ENCODE data around the gene CIB4.

The CIB4 gene

DNA sequence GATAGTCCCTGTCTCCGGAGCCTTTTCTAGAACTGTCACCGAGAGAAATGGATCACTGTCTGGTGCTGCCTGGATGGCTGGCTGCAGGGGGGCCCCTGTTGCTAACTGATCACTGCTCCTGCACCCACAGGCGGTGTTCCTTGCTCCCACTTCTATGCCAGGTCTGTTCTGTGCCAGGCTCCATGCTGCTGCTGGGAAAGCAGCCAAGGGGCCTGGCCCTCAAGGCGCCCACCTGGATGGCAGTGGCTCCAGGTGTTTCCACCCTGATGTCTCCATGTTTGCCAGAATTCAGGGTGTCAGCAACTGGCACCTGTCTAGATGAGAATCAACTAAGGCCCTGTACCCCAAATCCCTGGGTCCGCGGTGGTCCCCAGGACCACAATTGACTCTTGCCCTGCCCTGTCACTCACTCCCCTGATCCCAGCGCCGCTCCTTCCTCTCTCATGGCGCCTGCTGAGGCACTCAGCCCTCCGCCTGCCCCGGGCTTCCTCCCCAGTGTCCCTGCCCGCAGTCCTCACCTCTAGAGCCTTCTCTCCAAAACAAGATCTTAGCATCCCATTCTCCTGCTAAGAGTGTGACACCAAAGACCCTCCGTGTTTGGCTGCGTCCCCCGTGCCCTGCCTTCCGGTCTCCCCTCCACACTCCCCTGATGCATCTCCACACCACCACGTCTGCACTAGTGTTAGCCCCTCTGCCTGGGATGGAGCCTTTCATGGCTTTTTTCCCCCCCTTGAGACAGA, 90.7 kb downstream of the CIB4 start:
- DNase-seq (ENCODE audit: low spot score), result no peak

DNA sequence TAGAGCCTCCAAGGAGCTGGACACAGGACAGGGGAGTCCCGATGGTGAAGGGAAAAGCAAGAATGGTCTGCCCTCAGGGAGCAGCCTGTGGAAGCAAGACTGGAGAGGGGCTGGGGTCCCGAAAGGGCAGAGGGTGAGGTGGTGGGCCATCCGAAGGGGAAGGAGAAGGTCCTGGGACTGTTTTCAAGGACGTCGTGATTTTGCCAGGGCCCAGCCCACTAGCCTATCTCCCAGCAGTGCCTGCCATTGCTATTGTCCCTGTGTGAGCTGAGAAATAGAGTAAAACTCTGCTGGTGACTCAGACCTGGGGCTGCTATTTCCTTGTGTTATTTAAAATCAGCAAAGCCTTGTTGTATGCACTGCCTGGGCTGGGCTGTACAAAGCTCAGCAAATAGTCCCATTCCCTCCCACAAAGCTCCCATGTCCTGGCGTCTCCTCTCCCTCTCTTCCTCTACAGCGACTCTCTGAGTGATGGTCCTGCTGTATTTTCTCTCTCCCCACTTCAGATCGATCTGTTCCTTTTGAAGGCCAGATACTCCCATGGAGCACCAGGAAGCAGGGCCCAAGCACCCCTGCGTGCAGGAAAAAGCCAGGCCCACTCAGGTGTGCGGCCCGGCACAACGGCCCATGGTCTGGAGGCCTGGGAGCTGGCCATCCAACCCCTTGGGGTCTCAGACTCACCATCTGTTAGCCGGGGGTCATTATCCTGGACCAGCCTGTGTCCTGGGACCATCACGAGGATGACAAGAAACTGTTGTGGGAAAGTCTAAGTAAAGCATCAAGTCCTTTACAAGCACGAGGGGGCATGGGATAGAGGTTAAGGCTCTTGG, 98.3 kb downstream of the CIB4 start:
- peak; percentile 17 for DNase-seq (ENCODE audit: low spot score)

DNA sequence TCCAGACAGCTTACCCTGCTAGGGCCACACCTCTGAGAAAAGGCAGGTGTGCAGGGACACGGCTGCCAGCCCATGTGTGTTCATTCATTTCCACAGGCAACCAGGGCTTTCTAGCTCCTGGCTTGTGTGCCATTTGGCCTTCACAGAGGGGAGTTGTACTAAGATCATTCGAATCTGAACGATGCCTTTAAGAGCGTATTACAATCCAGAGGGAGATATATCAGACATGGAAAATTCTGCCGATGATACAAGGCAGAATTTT, 99.0 kb downstream of the CIB4 start:
- DNase-seq (ENCODE audit: low spot score), result no peak

DNA sequence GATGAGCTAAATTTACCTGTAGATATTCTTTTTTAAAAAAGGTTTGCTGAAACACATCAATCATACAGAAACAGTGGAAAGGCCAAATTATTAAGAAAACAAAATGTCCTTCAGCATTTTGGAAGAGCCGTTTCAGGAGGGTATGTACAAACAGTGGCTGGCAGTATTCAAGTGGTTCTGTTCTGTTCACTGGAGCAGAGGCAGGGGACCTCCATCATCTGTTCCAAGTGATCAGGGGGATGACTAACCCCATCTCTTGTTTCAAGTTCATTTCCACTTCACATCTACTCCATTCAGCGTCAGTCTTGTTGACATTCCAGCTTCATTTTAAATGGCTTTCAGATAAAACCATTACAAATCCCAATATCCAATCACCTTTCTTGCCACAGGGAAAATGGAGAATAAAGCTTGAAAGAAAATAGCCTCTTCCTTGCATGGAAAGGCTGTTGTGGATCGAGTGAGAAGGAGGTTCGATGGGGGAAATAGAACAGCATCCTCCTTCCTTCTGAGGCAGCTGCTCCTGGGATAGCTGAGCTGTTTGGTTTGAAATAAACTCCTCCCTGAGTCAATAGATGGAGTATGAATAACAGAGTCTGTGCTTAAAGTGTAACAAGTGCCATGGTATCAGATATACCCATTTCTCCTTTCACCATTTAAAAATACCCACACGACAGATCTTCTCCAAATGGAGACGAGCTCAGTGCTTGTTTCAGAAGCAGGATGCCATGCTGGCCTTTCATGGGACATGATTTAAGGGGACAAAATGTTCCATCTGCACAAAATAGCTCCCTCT, 99.6 kb downstream of the CIB4 start:
- no peak for DNase-seq (ENCODE audit: low spot score)

DNA sequence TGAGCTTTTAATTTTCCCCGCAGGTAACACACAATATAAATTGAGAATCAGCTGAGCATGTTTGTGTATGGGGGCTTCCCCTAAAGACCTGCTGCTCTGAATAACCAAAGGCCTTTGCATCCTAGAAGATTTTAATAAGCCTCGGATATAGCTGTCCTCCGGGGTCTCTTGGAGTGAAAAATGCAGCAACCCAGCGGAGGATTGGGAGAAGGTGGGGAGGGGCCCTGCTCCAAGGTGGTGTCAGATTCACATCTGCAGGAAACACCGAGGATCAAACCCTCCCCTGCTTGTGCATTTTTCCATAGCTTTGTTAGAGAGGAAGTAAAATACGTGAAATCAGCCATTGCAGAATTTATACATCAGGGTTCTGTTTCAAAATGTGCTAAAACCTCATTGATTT, 100.2 kb downstream of the CIB4 start:
- no peak for DNase-seq (ENCODE audit: low spot score)

DNA sequence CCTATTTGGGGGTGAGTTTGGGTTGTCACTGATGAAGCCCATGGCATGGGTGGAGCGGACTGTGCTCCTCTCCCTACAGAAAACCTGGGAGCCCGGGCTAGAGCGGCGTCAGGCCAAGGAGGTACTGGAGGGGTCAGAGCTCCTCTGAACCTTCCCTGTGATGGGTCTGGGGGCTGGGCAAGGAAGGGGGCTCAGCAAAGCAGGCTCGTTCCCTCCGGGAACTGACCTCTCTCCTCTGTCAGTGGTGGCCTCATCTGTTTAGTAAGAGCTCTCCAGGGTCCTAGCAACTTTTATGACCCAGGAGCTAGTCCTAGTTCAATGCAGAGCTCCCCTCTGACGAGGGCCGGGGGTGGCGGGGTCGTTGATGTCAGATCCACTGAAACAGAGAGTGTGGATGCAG, 100.9 kb downstream of the CIB4 start:
- DNase-seq (ENCODE audit: low spot score), result no peak

DNA sequence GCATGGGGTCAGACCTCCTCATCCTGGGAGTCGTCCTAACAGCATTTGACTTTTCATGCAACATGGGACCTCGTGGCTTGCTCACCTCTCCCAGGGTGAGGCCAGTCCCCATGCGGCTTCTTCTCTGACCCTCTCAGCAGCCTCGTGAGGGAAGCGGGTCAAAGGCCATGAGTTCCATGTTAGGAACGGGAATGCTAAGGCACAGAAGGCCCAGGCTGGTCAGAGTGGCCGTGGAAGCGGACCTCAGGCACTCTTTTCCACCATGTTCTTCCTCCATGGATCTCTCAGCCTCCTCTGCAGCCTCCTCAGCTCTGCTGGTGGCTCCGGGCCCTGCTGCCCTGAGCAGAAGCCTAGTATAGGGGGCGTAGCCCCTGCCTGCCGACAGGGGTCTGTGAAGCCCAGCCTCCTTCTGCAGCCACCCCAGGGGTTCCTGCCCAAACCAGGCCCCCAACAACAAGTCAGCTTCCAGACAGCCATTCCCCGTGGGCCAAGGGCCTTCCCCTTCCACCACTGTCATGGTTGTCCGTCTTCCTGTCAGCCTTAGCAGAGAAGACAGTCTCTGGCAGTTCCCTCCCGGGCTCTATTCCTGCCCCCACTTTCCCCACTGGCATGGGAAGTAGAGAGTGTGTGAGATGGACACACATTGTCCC, 103.2 kb downstream of the CIB4 start:
- no peak for DNase-seq (ENCODE audit: low spot score)

DNA sequence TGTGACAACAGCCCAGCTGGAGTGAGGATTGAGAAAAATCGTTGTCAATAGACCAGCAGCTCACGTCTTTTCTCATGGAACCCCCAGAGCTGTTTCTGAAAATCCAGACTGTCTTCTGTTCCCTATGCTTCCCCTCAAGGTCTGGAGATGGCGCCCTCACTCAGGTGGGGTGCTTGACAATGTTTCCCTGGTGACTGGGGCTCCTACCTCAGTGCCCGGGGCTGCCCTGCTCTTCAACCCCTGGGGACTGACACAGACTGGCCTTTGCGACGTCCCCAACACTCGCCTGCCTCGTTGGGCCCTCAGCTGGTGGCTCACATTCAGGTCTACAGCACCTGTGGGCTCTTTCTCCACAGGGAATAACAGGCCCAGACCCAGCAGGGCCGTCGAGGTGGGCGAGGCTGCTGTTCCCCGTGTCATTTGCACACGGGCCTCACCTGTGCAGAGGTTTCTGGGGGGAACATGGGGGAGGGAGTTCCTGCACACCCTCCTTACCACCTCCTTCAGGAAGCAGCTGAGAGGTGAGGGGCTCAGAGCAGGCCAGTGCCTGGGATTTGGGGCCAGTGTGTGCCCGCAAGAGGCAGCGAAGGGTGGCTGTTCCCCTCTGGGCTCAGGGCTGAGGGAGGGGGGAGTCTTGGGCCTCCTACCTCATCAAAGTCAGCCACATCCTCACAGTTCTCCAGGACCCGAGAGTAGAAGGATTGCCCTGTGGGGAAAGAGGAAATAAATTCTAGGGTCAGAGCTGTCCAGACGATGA, 103.9 kb downstream of the CIB4 start:
- DNase-seq (ENCODE audit: low spot score), result no peak

DNA sequence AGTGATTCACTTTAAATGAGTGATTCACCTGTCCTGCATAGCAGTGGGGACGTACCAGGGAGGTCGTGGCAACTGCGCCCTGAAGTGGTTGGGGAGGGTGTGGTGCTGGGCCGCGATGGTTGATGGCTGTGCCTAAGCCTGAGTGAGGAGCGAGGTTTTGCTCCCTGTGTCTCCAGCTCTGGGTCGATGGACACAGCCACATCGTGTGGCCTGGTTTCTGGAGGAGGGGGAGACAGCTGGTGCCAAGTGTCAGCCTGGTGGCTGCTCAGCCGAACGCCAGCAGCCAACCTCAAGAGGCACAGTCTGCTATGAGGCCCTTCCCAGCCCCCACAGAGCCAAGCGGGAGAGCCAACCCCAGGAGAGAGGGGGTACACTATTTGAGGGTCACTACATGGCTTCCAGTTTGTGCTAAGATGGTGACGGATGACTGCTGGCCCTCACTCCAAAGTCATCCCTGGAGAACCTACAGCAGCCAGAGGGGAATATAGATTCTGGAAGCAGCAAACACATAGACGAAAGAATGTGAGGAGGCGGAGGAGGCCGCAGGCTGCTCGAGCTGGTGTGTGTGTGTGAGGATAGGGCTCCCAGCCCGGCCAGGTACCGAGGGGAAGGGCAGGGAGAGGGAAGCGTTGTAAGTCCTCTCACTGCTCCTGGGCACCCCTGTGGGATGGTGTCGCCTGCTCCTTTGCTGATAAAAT, 104.6 kb downstream of the CIB4 start:
- no peak for DNase-seq (ENCODE audit: low spot score)

DNA sequence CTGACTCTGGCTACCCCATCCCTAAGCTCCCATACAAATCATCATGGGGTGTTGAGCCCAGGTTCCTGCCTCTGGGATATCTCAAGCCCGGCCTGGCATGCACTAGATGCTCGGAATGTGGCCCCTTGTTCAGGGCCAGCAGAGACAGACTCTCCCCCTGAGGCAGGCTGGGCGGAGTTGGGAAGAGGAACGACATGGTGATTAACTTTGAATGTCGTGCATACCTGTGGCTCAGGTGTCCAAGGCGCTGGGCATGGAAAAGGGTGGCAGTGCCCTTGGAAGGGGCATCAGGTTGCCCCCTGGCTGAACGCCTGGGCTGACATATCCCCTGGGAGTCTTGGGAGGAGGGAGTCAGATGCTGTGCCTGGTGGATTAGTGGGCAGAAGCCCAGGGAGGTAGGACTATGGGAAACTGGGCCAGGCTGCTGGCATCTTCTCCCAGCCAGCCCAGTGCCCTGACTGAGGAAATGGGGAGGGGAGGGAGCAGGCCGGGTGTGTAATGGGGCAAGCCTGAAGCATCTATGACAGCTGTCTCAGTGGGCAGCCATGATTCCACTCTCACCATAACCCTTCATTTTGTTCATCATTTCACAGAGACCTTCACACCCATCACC, 105.4 kb downstream of the CIB4 start:
- no peak for DNase-seq (ENCODE audit: low spot score)

DNA sequence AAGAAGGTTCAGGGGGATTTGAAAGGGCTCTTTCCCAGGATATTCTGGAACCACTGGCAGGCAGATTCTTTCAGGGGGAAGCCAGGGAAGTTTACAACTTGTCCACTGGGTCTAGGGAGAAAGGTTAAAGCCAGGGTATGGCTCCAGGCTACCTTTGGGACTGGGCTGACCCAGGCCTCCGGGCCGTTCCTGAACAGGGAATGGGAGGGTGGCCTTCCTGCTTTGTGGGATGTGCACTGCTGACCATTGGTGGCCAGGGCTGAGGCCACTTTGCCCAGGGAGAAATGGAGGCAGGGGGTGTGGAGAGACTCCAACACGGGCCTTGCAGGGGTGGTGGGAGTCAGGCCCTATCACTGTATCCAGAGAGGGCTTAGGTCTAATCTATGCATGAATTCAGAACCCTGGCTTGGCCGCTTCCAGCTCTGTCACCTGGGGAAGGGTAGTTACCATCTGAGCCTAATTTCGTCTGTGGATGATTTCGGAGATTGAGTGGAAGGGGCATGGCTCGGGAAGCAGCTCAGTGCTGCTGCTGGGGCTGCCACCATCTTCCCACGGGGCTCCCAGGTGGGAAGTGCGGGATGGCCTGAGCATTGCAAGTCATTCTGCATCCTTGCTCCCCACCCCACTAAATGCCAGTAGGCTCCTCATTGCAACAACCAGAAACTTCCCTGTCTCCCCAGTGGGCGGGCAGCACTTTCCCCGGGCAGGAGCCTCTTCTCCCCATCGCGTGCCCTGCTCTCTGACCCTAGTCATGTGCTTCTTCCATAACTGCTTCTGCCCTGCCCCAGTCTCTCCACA, 106.1 kb downstream of the CIB4 start:
- no peak for DNase-seq (ENCODE audit: low spot score)

DNA sequence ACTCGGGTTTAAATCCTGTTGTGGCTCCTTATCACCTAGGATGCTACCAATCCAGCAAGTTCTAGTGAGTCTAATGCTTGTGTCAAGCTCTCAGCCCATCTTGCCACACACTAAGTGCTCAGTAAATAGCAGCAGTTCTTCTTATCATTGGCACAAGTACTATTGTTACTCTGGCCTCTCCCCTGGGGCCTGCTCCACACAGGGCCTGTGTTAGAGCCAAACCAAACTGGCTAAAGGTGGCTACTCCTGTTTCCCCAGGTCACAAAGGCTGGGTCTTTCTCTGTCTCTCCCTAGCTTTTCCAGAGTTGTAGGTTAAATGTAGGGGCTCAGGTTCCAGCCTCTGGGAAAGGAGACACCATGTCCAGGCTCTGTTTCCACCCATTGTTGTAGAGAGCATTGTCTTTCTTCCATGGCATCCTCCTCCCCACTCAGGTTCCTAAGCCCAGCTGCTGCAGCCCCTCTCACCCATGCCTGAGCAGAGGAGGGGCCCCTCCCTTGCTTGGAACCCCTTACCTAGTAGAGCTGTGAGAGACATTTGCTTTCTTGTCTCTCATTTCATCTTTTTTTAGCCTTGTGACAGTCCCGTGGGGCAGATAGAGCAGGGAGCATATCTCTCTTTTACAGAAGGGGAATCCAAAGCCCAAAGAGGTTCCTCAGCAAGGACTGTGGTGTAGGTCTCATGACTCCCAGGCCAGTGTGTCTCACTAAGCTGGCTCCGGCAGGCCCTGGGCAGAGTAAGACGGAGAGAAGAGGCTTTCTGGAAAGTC, 106.9 kb downstream of the CIB4 start:
- DNase-seq (ENCODE audit: low spot score), result no peak

DNA sequence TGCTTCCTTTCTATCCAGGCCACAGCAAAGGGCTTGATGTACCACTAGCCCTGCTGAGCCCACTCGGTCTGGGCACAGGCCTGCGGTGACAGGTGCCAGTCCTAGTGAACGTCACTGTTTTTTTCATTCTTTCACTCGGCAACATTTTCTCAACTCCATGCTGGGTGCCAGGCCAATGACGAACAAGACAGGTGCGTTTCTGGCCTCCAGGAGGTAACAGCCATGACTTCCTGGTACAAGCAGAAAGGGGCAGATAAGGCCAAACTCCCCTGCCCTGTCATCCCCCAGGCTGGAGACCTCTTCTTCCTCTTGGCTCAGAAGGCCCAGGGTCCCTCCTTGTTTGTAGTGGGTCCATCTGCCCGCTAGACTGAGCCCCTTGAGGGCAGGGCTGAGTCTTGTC, 107.5 kb downstream of the CIB4 start:
- no peak for DNase-seq (ENCODE audit: low spot score)

DNA sequence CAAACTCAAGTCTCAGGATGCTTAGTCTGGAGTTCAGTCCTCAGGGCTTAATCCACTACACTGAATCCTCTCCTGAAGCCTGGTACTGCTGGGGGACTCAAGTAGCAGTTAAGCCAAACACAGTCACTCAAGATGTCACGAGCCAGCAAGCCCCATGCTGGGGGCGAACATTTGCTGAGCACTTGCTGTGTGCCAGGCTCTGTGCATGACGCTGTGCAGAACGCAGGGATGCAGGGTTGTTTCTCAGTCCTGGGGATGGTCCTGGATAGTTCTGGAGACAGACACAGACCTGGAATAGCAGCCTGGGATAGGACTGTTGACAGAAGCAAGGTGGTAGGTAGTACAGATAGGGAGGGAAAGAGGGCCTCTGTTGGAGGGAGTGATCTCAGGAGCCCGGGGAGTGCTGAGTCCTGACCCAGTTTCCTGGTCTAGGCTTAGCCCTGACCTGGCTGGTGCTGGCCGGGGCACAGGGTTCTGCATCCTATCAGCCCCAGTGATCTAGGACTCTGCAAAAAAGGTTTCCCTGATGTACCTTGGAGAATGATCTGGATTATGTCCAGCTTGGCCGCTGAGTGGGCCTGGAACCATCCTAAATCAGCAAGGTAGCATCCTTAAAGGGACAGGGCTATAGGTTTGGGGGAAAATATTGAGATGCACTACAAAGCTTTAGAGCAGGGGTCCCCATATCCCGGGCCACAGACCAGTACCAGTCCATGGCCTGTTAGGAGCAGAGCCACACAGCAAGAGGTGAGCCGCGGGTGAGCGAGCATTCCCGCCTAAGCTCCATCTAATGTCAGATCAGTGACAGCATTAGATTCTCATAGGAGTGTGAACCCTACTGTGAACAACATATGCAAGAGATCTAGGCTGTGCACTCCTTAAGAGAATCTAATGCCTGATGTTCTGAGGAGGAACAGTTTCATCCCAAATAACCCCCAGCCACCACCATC, 108.6 kb downstream of the CIB4 start:
- no peak for DNase-seq (ENCODE audit: low spot score)
